ENCODE data around the gene ANKS1B. TPM values are rescaled to one million over a fixed set of nuclear protein-coding genes. Genes with fewer than 3 reads are reported as not detected.
"Not testable (repeated sequence)": the region's sequence is repeated elsewhere in the genome, so short reads cannot be mapped to it uniquely, and the experiment has no call there.

Gene ANKS1B
- total RNA-seq, 2 donors from 2014 or later: 1.8 to 2.0 TPM

DNA sequence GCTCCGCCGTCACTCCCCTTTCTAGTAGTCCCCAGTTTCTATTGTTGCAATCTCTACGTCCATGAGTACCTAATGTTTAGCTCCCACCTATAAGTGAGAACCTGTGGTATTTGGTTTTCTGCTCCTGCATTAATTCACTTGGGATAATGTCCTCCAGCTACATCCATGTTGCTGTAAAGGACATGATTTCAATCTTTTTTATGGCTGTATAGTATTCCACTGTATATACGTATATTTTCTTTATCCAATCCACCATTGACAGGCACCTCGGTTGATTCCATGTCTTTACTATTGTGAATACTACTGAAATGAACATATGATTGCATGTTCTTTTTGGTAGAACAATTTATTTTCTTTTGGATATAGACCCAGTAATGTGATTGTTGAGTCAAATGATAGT lies 114.7 kb downstream of the ANKS1B start:
- no peaks in the 10 kb centered on the region for H3K4me1 Mint-ChIP-seq
- no peaks in the 10 kb centered on the region for H3K27me3 Mint-ChIP-seq
- H3K27ac Mint-ChIP-seq: no peak overlapping the region
- ATAC-seq (replicated peaks): no peak
- no peaks in the 10 kb centered on the region for H3K36me3 Mint-ChIP-seq (ENCODE audit: low read depth)
- peaks cover 3% of the 10 kb centered on the region for H3K9me3 Mint-ChIP-seq
- H3K4me3 Mint-ChIP-seq: no peak overlapping the region

DNA sequence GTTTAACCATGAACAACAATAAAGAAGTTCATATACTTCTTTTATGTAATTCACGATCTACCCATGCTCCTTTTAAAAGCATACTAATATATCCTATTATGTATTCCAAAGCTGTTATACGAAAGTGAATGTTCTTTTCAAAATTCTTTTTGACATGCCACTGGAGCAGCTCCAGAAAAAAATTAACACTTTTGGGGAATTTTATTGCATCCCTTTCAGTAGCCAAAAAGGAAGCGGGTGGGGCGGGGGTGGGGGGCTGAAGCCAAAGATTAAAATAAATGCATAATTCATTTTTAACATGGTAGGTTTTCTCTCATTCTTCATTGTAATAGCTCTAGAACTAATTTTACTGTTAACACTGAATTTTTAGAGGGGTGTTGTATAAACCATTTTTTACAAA lies 123.0 kb downstream of the ANKS1B start:
- no peaks in the 10 kb centered on the region for H3K4me1 Mint-ChIP-seq
- no peaks in the 10 kb centered on the region for H3K9me3 Mint-ChIP-seq
- no peak for ATAC-seq (replicated peaks)
- H3K36me3 Mint-ChIP-seq (ENCODE audit: low read depth): no peaks in the 10 kb centered on the region
- H3K27ac Mint-ChIP-seq: no peak overlapping the region
- H3K4me3 Mint-ChIP-seq: no peak overlapping the region
- H3K27me3 Mint-ChIP-seq: no peaks in the 10 kb centered on the region

DNA sequence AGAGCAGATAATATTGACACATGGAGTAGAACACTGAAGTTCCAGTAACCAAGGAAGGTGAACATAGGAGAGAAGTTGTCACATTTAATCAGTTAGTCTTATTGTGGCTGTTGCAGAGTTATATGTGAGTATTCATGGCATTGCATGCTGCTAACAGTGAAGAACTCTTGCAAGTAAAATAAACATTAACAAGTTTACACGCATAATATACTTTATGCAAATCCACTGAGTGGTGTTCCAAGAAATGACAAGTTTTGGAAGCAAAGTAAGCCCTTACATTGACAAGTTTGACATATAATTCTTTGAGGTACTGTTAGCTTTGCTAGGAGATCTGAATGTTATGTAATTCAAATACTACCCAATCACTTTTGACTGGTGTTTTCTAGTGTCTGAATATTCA lies 125.6 kb downstream of the ANKS1B start:
- no peaks in the 10 kb centered on the region for H3K9me3 Mint-ChIP-seq
- H3K27ac Mint-ChIP-seq: no peak overlapping the region
- H3K4me1 Mint-ChIP-seq: no peaks in the 10 kb centered on the region
- H3K36me3 Mint-ChIP-seq (ENCODE audit: low read depth): no peaks in the 10 kb centered on the region
- no peak for ATAC-seq (replicated peaks)
- H3K4me3 Mint-ChIP-seq: no peak overlapping the region
- H3K27me3 Mint-ChIP-seq: no peaks in the 10 kb centered on the region

DNA sequence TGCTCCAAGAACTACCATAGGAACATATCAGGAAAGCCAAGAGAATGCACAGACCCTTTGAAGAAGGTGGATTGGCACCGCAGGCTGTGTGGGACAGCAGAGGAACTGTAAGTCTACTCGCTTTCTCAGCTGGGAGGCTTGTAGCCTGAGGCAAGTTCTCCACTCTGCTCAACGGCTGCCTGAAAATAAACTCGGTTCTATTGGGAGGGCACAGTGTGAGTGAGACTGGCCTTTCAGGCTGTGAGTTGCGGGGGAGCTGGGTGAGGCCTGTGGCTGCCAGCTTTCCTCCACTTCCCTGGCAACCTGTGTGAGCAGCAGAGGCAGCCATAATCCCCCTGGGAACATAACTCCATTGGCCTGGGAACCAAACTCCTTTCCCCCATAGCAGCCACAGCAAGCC lies 132.1 kb downstream of the ANKS1B start:
- no peak overlapping the region for H3K4me3 Mint-ChIP-seq
- H3K27me3 Mint-ChIP-seq: no peaks in the 10 kb centered on the region
- H3K36me3 Mint-ChIP-seq (ENCODE audit: low read depth): no peaks in the 10 kb centered on the region
- no peak overlapping the region for H3K27ac Mint-ChIP-seq
- H3K9me3 Mint-ChIP-seq: peaks cover 4% of the 10 kb centered on the region
- no peak for ATAC-seq (replicated peaks)
- no peaks in the 10 kb centered on the region for H3K4me1 Mint-ChIP-seq

DNA sequence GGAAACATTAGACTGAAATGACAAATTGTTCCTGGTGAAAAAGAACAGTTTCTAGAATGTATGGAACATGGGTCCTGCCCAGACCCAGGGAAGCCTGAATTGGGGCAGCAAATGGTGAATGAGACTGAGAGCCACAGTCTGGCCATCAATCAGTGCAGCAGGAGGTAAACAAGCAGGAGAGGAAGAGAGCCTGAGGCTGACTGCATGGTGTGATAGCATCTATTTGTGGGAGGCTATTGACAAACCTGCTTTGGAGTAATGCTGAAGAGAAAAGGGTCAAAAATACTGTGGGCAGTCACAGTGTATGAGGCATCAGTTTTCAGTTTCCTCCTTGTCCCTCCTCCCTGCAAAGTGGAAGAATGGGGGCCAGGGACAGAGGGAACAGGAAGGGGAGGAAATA lies 136.8 kb downstream of the ANKS1B start:
- Mint-ChIP-seq H3K4me1 (no peaks in the 10 kb centered on the region), H3K36me3 (ENCODE audit: low read depth) (no peaks in the 10 kb centered on the region), H3K9me3 (peaks cover 8% of the 10 kb centered on the region), H3K27me3 (no peaks in the 10 kb centered on the region), H3K27ac (no peak overlapping the region), H3K4me3 (no peak overlapping the region)
- ATAC-seq (replicated peaks): no peak

DNA sequence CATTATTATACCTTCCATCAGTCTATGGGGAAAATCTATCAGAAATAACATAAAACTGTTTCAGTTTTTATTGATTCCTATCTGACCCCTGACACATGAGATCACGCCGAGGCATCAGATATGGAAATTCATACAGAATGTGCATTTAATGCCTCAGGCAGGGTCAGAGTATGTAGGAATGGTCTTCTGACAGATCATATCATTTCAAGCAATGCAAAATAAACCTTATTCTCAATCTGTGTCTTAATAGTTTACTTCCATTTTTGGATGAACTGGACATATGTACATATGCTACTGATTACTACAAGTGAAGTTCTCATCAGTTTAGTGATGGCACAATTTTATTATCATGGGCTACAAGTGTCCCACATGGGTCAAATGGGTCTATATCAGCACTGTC lies 150.0 kb downstream of the ANKS1B start:
- H3K27me3 Mint-ChIP-seq: no peaks in the 10 kb centered on the region
- no peaks in the 10 kb centered on the region for H3K9me3 Mint-ChIP-seq
- no peak for ATAC-seq (replicated peaks)
- H3K27ac Mint-ChIP-seq: no peak overlapping the region
- H3K36me3 Mint-ChIP-seq (ENCODE audit: low read depth): no peaks in the 10 kb centered on the region
- no peaks in the 10 kb centered on the region for H3K4me1 Mint-ChIP-seq
- no peak overlapping the region for H3K4me3 Mint-ChIP-seq

DNA sequence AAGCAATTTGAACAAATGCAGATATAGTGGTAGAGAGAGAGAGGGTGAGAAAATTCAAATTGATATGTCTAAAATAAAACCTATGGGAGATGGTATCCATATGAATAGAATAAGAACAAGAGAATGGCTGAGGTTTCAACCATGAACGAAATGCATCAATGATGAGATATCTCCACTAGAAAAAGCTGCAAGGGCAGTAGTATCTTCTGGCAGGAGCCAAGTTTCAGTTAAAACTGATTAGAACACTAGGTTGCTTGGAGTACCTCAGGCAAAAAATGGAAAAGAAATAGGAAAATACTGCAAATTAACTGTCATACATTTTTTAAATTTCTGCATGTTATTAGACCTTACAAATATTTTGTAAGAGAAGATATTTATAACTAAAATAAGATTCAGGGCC lies 151.3 kb downstream of the ANKS1B start:
- Mint-ChIP-seq H3K27ac (no peak overlapping the region), H3K36me3 (ENCODE audit: low read depth) (no peaks in the 10 kb centered on the region), H3K4me3 (no peak overlapping the region), H3K4me1 (no peaks in the 10 kb centered on the region), H3K27me3 (no peaks in the 10 kb centered on the region), H3K9me3 (no peaks in the 10 kb centered on the region)
- no peak for ATAC-seq (replicated peaks)

DNA sequence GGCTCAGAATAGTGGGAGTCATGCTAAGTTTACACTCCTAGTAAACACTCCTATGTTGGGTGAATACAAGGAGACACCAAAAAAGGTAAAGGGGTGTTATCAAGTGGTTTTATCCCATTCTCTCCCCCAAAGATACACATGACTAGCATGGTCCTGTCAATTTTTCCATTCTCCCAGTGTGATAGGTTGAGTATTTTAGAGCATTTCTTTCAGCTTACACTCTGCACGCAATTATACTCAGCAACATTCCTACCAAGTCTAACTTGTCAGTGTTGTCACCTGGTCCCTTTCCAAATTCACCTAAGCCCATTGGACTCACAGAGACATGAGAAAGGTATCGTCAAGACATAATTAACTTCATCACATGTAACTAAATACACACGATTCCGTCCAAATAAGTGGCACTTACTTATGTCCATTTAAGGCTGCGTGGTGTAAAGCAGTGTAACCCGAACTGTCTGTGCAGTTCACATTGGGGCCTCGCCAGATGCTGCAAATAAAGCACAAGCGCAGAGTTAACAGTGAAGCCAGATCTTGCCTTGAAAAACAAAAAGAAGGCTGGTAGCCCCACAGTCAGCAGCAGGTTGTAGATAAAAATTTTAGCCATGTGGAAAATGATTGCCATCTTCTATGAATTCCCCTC lies 159.7 kb downstream of the ANKS1B start:
- H3K4me1 Mint-ChIP-seq: no peaks in the 10 kb centered on the region
- ATAC-seq (replicated peaks): no peak
- H3K36me3 Mint-ChIP-seq (ENCODE audit: low read depth): no peaks in the 10 kb centered on the region
- H3K4me3 Mint-ChIP-seq: no peak overlapping the region
- H3K27me3 Mint-ChIP-seq: no peaks in the 10 kb centered on the region
- H3K27ac Mint-ChIP-seq: no peak overlapping the region
- no peaks in the 10 kb centered on the region for H3K9me3 Mint-ChIP-seq

DNA sequence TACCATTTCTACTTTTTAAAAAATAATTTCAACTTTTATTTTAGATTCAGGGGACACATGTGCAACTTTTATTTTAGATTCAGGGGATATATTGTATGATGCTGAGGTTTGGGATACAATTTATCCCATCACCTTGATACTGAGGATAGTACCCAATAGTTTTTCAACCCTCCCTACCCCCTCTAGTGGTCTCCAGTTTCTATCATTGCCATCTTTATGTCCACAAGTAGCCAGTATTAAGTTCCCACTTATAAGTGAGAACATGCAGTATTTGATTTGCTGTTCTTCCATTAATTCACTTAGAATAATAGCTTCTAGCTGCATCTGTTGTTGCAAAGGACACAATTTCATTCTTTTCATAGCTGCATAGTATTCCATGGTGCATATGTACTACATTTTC lies 162.5 kb downstream of the ANKS1B start:
- Mint-ChIP-seq H3K36me3 (ENCODE audit: low read depth) (no peaks in the 10 kb centered on the region), H3K27me3 (no peaks in the 10 kb centered on the region), H3K4me1 (no peaks in the 10 kb centered on the region), H3K9me3 (no peaks in the 10 kb centered on the region), H3K4me3 (no peak overlapping the region), H3K27ac (no peak overlapping the region)
- ATAC-seq (replicated peaks): no peak

DNA sequence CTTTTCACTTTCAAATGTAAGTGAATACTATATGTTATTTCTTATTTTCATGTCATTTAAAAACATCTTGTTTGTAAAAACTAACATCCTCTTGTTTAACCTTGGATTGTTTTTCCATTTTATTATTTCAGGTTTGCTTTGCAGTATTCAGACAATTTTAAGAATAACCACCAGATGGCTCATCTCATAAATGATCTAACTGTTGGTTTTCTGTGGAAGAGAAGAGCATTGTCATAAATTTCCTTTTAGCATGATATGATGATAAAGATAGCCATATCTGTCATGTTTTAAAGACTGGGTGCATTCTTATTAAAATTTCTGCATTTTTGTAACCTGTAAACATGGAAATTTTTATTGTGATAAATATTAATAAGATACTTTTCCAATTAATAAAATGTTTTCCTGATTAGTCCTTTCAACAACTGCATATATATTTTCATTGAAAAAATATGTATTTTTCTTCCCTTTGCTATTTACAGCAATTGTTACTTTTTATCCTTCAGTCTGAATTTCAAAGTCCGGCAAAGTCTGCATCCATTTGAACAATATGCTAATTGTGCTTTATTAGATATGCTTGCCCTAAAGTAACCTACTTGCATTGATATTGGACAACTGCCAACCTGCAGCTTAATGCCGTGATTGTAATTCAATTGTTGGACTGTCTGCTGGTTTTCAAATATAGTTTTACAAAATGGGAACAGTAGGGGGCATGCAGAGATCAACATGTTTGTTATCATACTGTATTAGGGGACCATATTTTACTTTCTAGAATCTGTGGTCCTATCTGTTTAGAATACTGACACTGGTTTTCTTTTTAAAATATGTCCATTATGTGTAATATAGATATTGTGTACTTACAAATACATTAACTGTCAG lies 173.8 kb downstream of the ANKS1B start:
- H3K4me3 Mint-ChIP-seq: no peak overlapping the region
- no peak for ATAC-seq (replicated peaks)
- H3K27me3 Mint-ChIP-seq: no peaks in the 10 kb centered on the region

DNA sequence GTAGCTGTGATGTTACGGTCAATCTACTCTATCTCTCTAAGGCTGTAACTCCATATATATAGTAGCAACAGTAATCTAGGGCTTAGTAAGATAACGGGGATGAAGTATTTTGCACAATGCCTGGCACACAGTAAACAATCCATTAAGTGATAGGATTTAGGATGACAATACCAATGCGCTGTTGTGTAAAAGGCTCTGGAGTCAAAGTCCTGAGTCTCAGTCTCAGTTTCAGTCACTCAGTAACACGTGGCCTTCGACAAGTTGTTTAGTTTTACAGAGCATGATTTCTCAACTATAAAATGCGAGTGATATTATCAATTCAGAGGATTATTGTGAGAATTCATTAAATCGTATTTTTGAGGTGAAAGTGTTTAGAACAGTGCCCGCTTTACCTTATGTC lies 174.8 kb downstream of the ANKS1B start:
- Mint-ChIP-seq H3K4me1 (no peaks in the 10 kb centered on the region), H3K27ac (no peak overlapping the region), H3K27me3 (no peaks in the 10 kb centered on the region), H3K36me3 (ENCODE audit: low read depth) (no peaks in the 10 kb centered on the region), H3K9me3 (peaks cover 5% of the 10 kb centered on the region), H3K4me3 (no peak overlapping the region)
- no peak for ATAC-seq (replicated peaks)

More for the DNA sequence above, 173.8 kb downstream of the ANKS1B start:
- Mint-ChIP-seq H3K27ac (no peak overlapping the region), H3K4me1 (no peaks in the 10 kb centered on the region), H3K36me3 (ENCODE audit: low read depth) (no peaks in the 10 kb centered on the region), H3K9me3 (peaks cover 3% of the 10 kb centered on the region)

DNA sequence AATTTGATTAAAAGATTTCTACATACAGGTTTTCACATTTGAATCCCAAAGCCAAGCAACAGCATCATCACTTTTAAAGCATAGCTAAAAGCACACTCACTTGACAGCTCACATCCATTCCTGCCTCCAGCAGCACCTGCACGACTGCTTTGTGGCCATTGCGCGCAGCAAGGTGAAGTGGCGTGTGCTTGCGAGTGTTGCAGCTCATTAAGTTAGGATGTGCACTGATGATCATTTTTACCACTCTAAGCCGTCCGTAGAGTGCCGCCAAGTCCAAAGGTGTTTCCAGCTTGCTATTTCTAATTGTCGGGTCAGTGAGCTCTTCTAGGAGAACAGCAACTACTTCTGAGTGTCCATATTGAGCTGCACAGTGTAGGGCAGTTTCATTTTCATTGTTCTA lies 178.4 kb downstream of the ANKS1B start:
- no peak overlapping the region for H3K27ac Mint-ChIP-seq
- ATAC-seq (replicated peaks): no peak
- no peak overlapping the region for H3K4me3 Mint-ChIP-seq
- H3K27me3 Mint-ChIP-seq: no peaks in the 10 kb centered on the region
- H3K4me1 Mint-ChIP-seq: no peaks in the 10 kb centered on the region
- peaks cover 14% of the 10 kb centered on the region for H3K9me3 Mint-ChIP-seq
- no peaks in the 10 kb centered on the region for H3K36me3 Mint-ChIP-seq (ENCODE audit: low read depth)

DNA sequence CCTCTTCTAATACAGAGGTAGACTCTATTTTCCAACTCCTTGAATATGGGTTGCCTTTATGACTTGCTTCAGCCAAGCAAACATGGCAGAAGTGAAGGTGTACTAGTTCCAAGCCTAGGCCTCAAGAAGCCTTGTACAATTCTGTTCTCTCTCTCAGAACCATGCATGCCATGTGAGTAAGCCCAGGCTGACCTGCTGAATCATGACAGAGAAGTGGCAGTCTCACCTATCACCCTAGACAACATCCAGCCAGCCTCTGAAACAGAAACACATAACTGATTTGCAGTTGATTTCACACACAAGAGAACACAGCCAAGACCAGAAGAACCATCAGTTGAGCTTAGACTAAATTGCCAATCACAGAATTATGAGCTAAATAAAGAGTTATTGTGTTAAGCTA lies 180.0 kb downstream of the ANKS1B start:
- Mint-ChIP-seq H3K36me3 (ENCODE audit: low read depth) (no peaks in the 10 kb centered on the region), H3K27ac (no peak overlapping the region)
- ATAC-seq (replicated peaks): no peak

DNA sequence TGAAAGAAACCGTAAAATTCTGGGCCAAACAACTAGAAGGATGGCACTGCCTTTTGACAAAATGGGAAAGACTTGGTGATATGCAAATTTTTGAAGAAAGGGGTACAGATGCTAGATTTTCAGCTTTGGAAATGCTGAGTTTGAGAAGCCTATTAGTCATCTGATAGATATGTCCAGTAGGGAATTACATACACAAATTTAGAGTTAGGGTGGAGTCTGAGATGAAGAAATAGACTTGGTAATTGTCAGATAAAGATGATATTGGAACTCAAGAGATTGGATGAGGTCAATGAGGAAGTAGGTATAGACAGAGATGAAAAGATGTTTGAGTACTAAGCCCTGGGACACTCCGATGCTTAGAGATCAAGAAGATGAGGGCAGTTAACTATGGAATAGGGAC lies 184.1 kb downstream of the ANKS1B start:
- peaks cover 18% of the 10 kb centered on the region for H3K9me3 Mint-ChIP-seq
- no peak overlapping the region for H3K27ac Mint-ChIP-seq
- no peak for ATAC-seq (replicated peaks)
- H3K4me1 Mint-ChIP-seq: no peaks in the 10 kb centered on the region
- H3K27me3 Mint-ChIP-seq: no peaks in the 10 kb centered on the region
- no peaks in the 10 kb centered on the region for H3K36me3 Mint-ChIP-seq (ENCODE audit: low read depth)
- no peak overlapping the region for H3K4me3 Mint-ChIP-seq

More for the DNA sequence above, 180.0 kb downstream of the ANKS1B start:
- no peaks in the 10 kb centered on the region for H3K27me3 Mint-ChIP-seq
- no peak overlapping the region for H3K4me3 Mint-ChIP-seq
- no peaks in the 10 kb centered on the region for H3K4me1 Mint-ChIP-seq
- peaks cover 14% of the 10 kb centered on the region for H3K9me3 Mint-ChIP-seq

DNA sequence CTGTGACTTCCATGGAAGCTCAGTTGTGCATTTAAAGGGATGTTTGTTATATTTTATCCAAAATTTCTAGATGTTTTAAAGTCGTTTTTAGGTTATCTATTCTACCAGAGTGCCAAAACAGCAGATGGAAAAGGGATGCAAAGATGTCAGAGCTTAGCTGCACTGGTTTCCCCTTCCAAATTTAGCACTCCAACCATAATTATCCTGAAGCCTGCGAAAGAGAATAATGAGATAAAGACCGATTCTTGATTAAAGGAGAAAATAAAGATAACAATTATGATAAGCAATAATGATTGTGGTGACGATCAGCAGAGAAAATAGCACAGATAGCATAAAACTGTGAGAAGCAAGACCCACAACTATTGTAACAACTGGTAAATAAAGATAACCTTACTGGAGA lies 186.8 kb downstream of the ANKS1B start:
- not testable (repeated sequence) for H3K4me3 Mint-ChIP-seq; H3K36me3 Mint-ChIP-seq (ENCODE audit: low read depth); H3K27ac Mint-ChIP-seq; H3K27me3 Mint-ChIP-seq; ATAC-seq (replicated peaks); H3K4me1 Mint-ChIP-seq
- peaks cover 12% of the 10 kb centered on the region for H3K9me3 Mint-ChIP-seq
